Psoas muscle (tissue), 8 donors: ENCODE measurements around the gene ST6GAL1. TPM values are rescaled to one million over a fixed set of nuclear protein-coding genes. Genes with fewer than 3 reads are reported as not detected.

Experiments
- ATAC-seq, 4 donors: fragments of 200-7000 bp; cut with Tn5 transposase; one replicate each; pipeline ENCODE4 v1.9.1; 2020; ENCODE audit warnings: moderate library complexity in 3 of 4, mild to moderate bottlenecking in 2 of 4
- DNase-seq, 2 donors: peaks; one replicate each; pipeline ENCODE4 v3.0.0-alpha.2; 2020
- H3K27ac ChIP-seq: fragments of 200-600 bp; one replicate; pipeline ENCODE4 v1.8.0; 2022
- H3K27me3 ChIP-seq, 3 donors: fragments of 200-600 bp in 1 of 3; one replicate each; pipeline versions ENCODE4 v1.6.1 to v1.8.0; 2013 to 2022; ENCODE audit warnings: low read length in 2 of 3, mild to moderate bottlenecking in 2 of 3, moderate library complexity in 1 of 3; ENCODE audit not compliant: insufficient read depth in 3 of 3
- H3K36me3 ChIP-seq, 2 donors: fragments of 200-600 bp in 1 of 2; one replicate each; pipeline versions ENCODE4 v1.6.1 to v1.8.0; 2013 to 2022; ENCODE audit warnings: low read depth in 1 of 2, mild to moderate bottlenecking in 1 of 2, moderate library complexity in 1 of 2; ENCODE audit not compliant: insufficient read depth in 1 of 2
- H3K4me1 ChIP-seq: fragments of 200-600 bp; one replicate; pipeline ENCODE4 v1.8.0; 2022
- H3K4me3 ChIP-seq: fragments of 200-600 bp; one replicate; pipeline ENCODE4 v1.8.0; 2022; ENCODE audit warnings: mild to moderate bottlenecking
- H3K9me3 ChIP-seq: fragments of 200-600 bp; one replicate; pipeline ENCODE4 v1.8.0; 2022
- WGBS, 3 donors: extraction: QIAGEN DNeasy Blood & Tissue Kit; methylation state at CpG; one replicate each; pipeline versions ENCODE4 v1.1.6 to v1.1.7; 2013; 5-methylcytosine and 5-hydroxymethylcytosine counted together
- intact Hi-C, 2 donors: fragments of 100-400 bp; cut with DNase I; formaldehyde crosslinking; loops; one replicate each; pipeline versions ENCODE4 v1.11.0 to v1.14.2; 2022
- polyA plus RNA-seq, 3 donors: library from polyadenylated mRNA; stranded (reverse); fragments of 200-250 nt; gene quantifications; one replicate each; pipeline ENCODE4 v1.2.3, GENCODE V29; 2013
- total RNA-seq, 4 donors: library from RNA; stranded (reverse); fragmentation: NEBNext Ultra II Directional in 2 of 4; extraction: Animal tissue kit (Norgen Biotek cat#: 25700) in 2 of 4; gene quantifications; one replicate each; pipeline versions ENCODE4 v1.2.1 to v1.2.4, GENCODE V29; 2021 to 2023
- TF ChIP-seq, protein P1 (sequence below): fragments of 200-600 bp; IDR thresholded peaks from one replicate; pipeline ENCODE4 v1.8.0; 2022; ENCODE audit warnings: antibody characterized with exemption
- donor health status: healthy with polysubstance abuse.
- donor health status: DM: no; HTN: no; CAD: no; lungs with moderate emphysema.
- donor health status: Bipolar disorder and iron deficiency.
- donor health status: healthy.
- donor health status: DM: yes; HTN: yes; CAD: no.
- donor health status: DM: no; HTN: no; CAD: no.
- donor health status: DM: no; HTN: no; CAD: no.
- donor health status: DM: yes; HTN: yes; CAD: no.

ST6GAL1 gene
- total and polyA plus RNA-seq, 7 donors, result 4.2 to 25.0 (median 15.3) TPM

DNA sequence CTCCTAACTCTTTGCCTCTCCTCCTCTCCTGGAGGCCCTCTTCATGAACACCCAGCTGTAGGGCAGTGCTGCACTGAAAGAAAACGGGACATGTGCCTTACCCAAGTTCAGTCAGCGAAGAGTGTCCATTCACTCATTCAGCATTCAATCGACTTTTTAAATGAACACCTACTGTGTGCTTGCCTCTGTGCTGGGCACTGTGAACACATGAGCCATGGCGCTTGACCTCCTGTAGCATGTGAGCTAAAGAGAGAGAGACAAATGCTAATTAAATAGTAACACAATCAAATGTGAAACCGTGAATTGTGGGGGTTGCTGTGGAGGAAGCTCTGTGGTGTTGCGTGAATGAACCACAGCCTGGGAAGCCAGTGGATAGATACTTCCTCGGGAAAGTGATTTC lies 43.4 kb downstream of the ST6GAL1 start:
- intact Hi-C loops, result no loop called here
- H3K27ac ChIP-seq, result peak overlapping the region; percentile 96
- TF ChIP-seq, protein P1, sequence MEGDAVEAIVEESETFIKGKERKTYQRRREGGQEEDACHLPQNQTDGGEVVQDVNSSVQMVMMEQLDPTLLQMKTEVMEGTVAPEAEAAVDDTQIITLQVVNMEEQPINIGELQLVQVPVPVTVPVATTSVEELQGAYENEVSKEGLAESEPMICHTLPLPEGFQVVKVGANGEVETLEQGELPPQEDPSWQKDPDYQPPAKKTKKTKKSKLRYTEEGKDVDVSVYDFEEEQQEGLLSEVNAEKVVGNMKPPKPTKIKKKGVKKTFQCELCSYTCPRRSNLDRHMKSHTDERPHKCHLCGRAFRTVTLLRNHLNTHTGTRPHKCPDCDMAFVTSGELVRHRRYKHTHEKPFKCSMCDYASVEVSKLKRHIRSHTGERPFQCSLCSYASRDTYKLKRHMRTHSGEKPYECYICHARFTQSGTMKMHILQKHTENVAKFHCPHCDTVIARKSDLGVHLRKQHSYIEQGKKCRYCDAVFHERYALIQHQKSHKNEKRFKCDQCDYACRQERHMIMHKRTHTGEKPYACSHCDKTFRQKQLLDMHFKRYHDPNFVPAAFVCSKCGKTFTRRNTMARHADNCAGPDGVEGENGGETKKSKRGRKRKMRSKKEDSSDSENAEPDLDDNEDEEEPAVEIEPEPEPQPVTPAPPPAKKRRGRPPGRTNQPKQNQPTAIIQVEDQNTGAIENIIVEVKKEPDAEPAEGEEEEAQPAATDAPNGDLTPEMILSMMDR, result no peak
- ATAC-seq (no peak), DNase-seq (no peak)
- H3K4me3 ChIP-seq, result no peak overlapping the region
- peaks cover 82% of the 10 kb centered on the region for H3K4me1 ChIP-seq
- H3K27me3 ChIP-seq, result no peaks in the 10 kb centered on the region
- H3K36me3 ChIP-seq, result no peaks in the 10 kb centered on the region
- WGBS, 3 donors, result 89 to 94% (median 91%) methylated on average over 7 of the region's 7 CpGs
- H3K9me3 ChIP-seq, result no peaks in the 10 kb centered on the region

DNA sequence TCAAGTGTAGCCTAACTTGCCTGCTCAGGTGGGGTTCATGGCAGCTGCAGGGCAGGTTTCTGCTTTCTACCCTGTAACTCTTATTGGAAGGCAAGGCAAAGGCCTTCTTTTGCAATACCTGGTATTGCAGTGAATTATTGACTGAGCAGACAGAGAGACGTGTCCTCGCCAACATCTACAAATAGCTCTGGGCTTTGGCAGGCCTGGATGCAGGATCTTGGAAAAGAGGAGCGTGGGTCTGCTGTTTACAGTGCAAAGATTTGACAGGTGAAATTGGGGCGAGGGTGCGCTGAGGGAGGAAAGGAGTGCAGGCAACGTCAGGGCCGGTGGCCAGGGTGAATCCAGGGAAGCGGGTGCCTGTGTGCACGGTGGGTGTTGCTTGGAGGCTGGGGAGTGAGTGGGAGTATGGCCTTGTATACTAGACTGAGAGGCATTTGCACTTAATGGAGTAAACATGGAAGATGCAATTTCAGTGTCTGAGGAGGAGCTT lies 44.5 kb downstream of the ST6GAL1 start:
- H3K4me3 ChIP-seq, result no peak overlapping the region
- ATAC-seq (peak; percentile 56 to 72 (median 70)), DNase-seq (peak in 1 of 2 donors; percentile 57)
- H3K4me1 ChIP-seq, result peaks cover 72% of the 10 kb centered on the region
- 34 to 48% (median 40%) methylated on average over 9 of the region's 9 CpGs for WGBS, 3 donors
- H3K9me3 ChIP-seq, result no peaks in the 10 kb centered on the region
- intact Hi-C loops, result loop anchor here (5.0 kb wide), 1 partner anchor 43 kb away; the partner anchor contains the start of gene ST6GAL1 (in 2 of the 2)
- TF ChIP-seq, protein P1, result no peak
- peak overlapping the region; percentile 96 for H3K27ac ChIP-seq
- no peaks in the 10 kb centered on the region for H3K36me3 ChIP-seq
- H3K27me3 ChIP-seq, result no peaks in the 10 kb centered on the region

DNA sequence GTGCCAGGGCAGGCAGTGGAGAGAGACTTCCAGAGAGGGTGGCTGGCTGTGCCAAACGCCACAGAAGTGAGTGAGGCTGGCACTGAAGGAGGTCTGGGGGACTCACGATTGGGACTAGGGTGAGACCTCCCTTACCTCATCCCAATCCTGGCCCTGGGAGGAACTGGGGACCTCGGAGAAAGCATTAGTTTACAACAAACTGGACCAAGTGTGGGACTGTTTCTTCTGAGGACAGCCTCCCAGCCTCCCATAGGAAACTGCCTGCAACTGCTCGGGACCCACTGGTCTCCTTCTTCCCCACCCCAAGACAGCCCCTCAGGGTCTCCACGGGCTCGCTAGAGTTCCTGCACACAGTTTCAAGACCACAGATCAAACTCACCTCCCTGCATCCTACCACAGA lies 45.4 kb downstream of the ST6GAL1 start:
- no peak for DNase-seq
- intact Hi-C loops, result loop anchor here (5.0 kb wide), 1 partner anchor 43 kb away; the partner anchor contains the start of gene ST6GAL1 (in 2 of the 2)
- H3K27ac ChIP-seq, result peak overlapping the region; percentile 96
- WGBS, 3 donors, result 75 to 80% (median 76%) methylated on average over 6 of the region's 6 CpGs
- no peaks in the 10 kb centered on the region for H3K36me3 ChIP-seq
- ATAC-seq, result no peak
- TF ChIP-seq, protein P1, result no peak
- H3K27me3 ChIP-seq, result no peaks in the 10 kb centered on the region
- no peaks in the 10 kb centered on the region for H3K9me3 ChIP-seq
- H3K4me3 ChIP-seq, result no peak overlapping the region
- peaks cover 70% of the 10 kb centered on the region for H3K4me1 ChIP-seq

DNA sequence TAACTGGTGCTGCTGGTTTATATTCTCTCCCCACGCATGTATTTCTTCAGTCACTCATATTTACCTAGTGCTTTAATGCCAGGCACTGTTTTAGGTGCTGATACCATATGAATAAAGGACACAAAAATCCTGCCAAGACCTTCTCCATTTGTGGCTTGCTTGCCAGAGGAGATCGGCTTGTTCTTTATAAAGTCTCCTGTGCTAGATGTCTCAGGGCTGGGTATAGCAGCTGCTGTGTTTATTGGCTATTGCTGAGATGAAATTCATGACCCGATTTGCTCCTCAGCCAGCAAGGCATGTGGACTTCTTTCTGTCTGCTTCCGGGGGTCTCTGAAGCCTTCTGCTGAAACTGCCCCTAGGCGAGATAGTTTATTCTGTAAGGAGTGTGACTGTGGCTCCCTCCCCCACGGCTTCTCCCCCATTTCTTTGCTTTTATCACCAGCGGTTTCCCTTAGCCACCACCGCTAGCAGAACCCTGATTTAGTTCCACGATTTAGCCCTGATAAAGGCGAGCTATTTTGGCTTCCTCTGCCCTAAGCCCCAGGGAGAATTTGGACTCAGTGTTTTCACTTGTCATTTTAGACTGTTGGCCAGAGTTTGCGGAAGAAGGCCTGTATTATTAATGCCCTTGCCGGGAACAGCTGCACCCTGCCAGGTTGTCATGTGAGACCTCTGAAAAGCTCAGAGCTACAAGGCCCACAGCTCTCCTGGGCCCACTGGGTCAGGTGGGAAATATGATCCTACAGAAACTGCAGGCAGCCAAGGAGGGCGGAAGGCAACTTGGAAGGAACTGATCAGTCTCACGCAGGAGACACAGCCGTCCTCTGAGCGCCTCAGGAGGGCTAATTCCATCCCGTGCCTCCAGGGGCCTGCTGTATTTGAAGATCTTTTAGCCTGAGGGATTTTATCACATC lies 46.8 kb downstream of the ST6GAL1 start:
- intact Hi-C loops, result loop anchor here (5.0 kb wide), 1 partner anchor 45 kb away; the partner anchor contains the start of gene ST6GAL1 (in 2 of the 2)
- no peaks in the 10 kb centered on the region for H3K27me3 ChIP-seq
- peak overlapping the region; percentile 51 for H3K4me3 ChIP-seq
- DNase-seq, result peak; percentile 77 to 92
- H3K36me3 ChIP-seq, result peaks cover 0 to 6% of the 10 kb centered on the region in 2 donors
- TF ChIP-seq, protein P1, result peak; percentile 32
- H3K27ac ChIP-seq, result peak overlapping the region; percentile 96
- H3K9me3 ChIP-seq, result no peaks in the 10 kb centered on the region
- peaks cover 57% of the 10 kb centered on the region for H3K4me1 ChIP-seq
- WGBS, 3 donors, result 2 to 8% (median 8%) methylated on average over 17 of the region's 17 CpGs
- peak; percentile 93 to 96 (median 95) for ATAC-seq
